ENCODE data around the gene FAM151A. TPM values are rescaled to one million over a fixed set of nuclear protein-coding genes. Genes with fewer than 3 reads are reported as not detected.

FAM151A gene
- total RNA-seq, 2 donors from 2014 or later = 0.66 to 2.8 TPM

DNA sequence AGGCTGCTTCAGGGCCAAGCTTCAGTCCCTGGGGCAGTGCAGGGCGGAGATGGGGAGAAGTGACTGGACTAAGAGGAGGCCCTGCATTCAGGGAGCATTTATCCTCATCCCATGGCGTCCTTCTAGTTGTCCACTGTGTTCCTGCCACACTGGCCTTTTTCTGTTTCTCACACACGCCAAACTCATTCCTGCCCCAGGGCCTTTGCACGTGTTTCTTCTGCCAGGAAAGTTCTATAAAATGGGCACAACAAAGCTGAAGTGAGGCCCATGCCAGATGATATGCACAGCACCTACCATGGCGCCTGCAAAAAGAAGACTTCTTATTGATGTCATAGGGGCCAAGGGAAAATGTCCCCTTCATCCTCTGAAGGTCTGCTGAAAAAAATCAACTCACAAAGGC is 42.5 kb upstream of the FAM151A start:
- TF ChIP-seq CTCF (IDR thresholded peaks at IDR 0.05) = no peak
- Histone ChIP-seq H3K36me3 (no peaks in the 10 kb centered on the region), H3K4me1 (no peaks in the 10 kb centered on the region), H3K27me3 (no peaks in the 10 kb centered on the region), H3K27ac (no peak overlapping the region), H3K9ac (ENCODE audit: low read depth in 2 of 2, low read length in 2 of 2) (no peak overlapping the region), H3K4me3 (no peak overlapping the region), H3K9me3 (no peaks in the 10 kb centered on the region)
- intact Hi-C loops (cut with DNase I) = no loop called here
- no peak for DNase-seq

DNA sequence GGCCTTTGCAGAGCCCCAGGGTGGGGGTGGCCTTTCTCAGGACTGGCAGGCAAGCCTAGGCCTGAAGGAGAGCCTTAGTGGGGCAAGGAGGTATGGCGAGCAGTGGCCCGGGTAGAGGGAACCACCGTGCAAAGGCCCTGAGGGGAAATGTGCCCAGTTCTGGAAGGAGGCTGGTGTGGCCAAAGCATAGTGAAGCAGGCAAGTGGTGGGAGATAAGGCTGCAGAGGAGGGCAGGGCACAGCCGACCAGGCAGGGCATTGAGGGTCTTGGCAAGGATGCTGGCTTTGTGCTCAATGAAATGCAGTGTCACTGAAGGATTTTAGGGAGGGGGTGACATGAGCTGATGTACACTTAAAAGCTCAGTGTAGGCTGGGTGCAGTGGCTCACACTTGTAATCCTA is 41.0 kb upstream of the FAM151A start:
- H3K4me1 ChIP-seq = no peaks in the 10 kb centered on the region
- no peaks in the 10 kb centered on the region for H3K9me3 ChIP-seq
- H3K9ac ChIP-seq (ENCODE audit: low read depth in 2 of 2, low read length in 2 of 2) = no peak overlapping the region
- DNase-seq = no peak
- no peak for TF ChIP-seq CTCF (IDR thresholded peaks at IDR 0.05)
- no peaks in the 10 kb centered on the region for H3K36me3 ChIP-seq
- no peak overlapping the region for H3K27ac ChIP-seq
- intact Hi-C loops (cut with DNase I) = no loop called here
- H3K4me3 ChIP-seq = no peak overlapping the region
- no peaks in the 10 kb centered on the region for H3K27me3 ChIP-seq

- Histone ChIP-seq H3K4me3 (no peak overlapping the region), H3K9ac (ENCODE audit: low read depth in 2 of 2, low read length in 2 of 2) (no peak overlapping the region), H3K27me3 (no peaks in the 10 kb centered on the region), H3K9me3 (no peaks in the 10 kb centered on the region), H3K4me1 (no peaks in the 10 kb centered on the region), H3K27ac (no peak overlapping the region), H3K36me3 (no peaks in the 10 kb centered on the region)
- no peak for TF ChIP-seq CTCF (IDR thresholded peaks at IDR 0.05)
- intact Hi-C loops (cut with DNase I) = no loop called here
- no peak for DNase-seq
Measured at GRCh38 chr1:54663725-54664124, 40.4 kb upstream of the FAM151A start.

DNA sequence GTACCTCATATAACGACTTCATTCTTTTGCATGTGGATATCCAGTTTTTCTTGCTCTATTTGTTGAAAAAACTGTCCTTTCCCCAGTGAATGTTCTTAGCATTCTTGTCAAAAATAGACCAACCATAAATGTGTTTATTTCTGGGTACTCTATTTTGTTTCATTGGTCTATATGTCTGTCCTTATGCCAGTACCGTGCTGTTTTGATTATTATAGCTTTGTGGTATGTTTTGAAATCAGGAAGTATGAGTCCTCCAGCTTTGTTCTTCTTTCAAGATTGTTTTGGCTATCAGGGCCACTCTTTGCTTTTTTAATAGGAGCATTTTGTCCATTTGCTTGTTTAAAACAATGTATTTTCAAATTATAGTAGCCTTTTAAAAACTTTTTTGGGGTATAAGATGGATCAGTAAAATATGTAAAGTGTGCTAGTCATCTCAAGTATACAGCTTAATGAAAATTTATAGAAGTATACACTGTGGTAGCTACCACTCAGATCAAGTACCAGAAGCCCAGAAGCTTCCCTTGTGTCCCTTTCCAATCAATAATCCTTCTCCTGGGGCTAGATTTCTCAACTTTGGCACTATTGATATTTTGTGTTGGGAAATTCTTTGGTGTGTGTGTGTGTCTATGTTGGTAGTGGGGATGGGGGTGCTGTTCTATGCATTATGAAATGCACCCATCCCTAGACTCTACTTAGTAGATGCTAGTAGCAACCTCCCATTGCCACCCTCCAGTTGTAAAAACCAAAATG is 35.0 kb upstream of the FAM151A start:
- no peaks in the 10 kb centered on the region for H3K36me3 ChIP-seq
- no peak for TF ChIP-seq CTCF (IDR thresholded peaks at IDR 0.05)
- H3K4me3 ChIP-seq = no peak overlapping the region
- H3K9me3 ChIP-seq = no peaks in the 10 kb centered on the region
- H3K27ac ChIP-seq = no peak overlapping the region
- H3K9ac ChIP-seq (ENCODE audit: low read depth in 2 of 2, low read length in 2 of 2) = no peak overlapping the region
- no peaks in the 10 kb centered on the region for H3K4me1 ChIP-seq
- intact Hi-C loops (cut with DNase I) = no loop called here
- DNase-seq = no peak
- no peaks in the 10 kb centered on the region for H3K27me3 ChIP-seq

- no peak for TF ChIP-seq CTCF (IDR thresholded peaks at IDR 0.05)
- H3K27me3 ChIP-seq = no peaks in the 10 kb centered on the region
- no peaks in the 10 kb centered on the region for H3K36me3 ChIP-seq
- H3K4me1 ChIP-seq = peaks cover 7% of the 10 kb centered on the region
- no peak overlapping the region for H3K4me3 ChIP-seq
- intact Hi-C loops (cut with DNase I) = no loop called here
- no peaks in the 10 kb centered on the region for H3K9me3 ChIP-seq
- no peak overlapping the region for H3K27ac ChIP-seq
- no peak for DNase-seq
- H3K9ac ChIP-seq (ENCODE audit: low read depth in 2 of 2, low read length in 2 of 2) = no peak overlapping the region
Measured at GRCh38 chr1:54653036-54653435, 29.7 kb upstream of the FAM151A start.

Measured in colonic mucosa (tissue), 4 donors.